Measurements from ENCODE around the gene CYB5B.
"Not testable (repeated sequence)": the region's sequence is repeated elsewhere in the genome, so short reads cannot be mapped to it uniquely, and the experiment has no call there.

Gene CYB5B

DNA sequence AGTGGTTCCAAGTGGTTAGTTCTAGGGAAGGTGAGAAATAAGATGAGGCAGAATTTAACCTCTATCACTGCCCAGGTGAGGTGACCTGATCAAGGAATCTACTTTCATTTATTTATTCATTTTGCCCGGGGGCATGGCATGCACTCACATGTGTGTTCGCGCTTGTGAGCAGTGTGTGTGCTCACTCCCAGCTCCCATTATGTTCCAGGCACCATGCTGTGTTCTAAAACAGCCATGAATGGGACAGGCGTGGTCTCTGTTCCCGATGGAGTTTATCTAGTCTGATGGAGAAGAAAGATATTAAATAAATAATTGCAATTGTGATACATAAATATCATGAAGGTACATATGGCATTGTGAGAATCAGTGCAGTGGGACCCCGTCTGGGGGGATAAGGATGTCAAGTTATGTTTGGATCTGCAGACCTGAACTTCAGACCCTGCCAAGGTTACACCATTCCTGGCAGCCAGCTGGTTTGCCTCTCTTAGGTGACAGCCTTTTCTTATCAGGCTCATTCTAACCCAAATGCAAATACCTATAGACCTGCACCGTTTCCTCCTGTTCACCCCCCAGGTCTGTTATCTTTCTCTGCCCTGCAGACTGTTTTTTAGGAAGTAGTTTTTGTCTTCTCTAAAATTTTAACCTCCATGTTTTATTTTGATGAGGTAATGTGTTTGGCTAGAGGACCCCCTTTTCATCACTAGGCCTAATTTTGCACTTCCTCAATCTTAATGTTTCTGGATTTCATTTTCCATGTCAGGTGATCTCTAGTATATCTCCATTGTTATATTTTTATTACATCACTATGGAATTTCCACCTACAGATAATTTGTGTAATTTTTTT, 11.8 kb downstream of the CYB5B start:
- DNase-seq (ENCODE audit: low read depth): no peak

DNA sequence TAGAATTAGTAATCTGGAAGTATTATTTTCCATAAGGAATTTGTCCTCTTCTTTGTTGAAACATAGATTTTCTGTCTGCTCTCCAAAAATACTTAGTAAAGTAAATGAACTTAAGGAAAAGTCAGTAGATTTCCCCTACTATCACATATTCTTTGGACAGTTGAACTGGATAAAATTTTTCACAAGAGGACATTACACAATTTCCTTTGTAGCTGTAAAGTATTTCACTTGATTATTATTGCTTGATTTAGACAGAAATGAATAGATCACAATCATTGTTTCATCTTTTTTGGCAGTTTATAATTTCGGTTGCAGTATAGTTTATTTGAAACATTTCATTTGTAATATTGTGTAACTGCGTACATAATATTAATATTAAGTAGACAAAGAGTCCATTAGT, 12.5 kb downstream of the CYB5B start:
- H3K4me3 ChIP-seq (ENCODE audit: low read depth, low read length): no peak overlapping the region
- no peak for DNase-seq (ENCODE audit: low read depth)
- TF ChIP-seq, protein P1, sequence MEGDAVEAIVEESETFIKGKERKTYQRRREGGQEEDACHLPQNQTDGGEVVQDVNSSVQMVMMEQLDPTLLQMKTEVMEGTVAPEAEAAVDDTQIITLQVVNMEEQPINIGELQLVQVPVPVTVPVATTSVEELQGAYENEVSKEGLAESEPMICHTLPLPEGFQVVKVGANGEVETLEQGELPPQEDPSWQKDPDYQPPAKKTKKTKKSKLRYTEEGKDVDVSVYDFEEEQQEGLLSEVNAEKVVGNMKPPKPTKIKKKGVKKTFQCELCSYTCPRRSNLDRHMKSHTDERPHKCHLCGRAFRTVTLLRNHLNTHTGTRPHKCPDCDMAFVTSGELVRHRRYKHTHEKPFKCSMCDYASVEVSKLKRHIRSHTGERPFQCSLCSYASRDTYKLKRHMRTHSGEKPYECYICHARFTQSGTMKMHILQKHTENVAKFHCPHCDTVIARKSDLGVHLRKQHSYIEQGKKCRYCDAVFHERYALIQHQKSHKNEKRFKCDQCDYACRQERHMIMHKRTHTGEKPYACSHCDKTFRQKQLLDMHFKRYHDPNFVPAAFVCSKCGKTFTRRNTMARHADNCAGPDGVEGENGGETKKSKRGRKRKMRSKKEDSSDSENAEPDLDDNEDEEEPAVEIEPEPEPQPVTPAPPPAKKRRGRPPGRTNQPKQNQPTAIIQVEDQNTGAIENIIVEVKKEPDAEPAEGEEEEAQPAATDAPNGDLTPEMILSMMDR (IDR thresholded peaks at IDR 0.05; ENCODE audit: low read depth, low read length, missing control alignments): no peak

More for the DNA sequence above, 11.8 kb downstream of the CYB5B start:
- TF ChIP-seq, protein P1 (IDR thresholded peaks at IDR 0.05; ENCODE audit: low read depth, low read length, missing control alignments): no peak
- H3K4me3 ChIP-seq (ENCODE audit: low read depth, low read length): no peak overlapping the region

DNA sequence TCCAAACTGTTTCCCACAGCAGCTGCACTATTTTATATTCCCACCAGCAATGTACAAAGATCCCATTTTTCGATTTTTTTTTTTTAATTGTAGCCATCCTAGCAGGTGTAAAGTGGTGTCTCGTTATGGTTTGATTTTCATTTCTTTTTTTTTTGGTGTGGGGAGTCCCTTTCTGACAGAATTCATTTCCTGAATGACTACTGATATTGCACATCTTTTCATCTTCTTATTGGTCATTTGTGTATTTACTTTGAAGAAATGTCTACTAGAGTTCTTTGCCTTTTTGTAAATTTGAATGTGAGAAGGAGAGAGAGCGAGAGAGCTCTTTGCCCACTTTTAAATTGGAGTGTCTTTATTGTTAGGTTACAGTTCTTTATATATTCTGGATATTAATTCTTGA, 14.0 kb downstream of the CYB5B start:
- DNase-seq (ENCODE audit: low read depth): no peak
- TF ChIP-seq, protein P1 (IDR thresholded peaks at IDR 0.05; ENCODE audit: low read depth, low read length, missing control alignments): no peak
- H3K4me3 ChIP-seq (ENCODE audit: low read depth, low read length): no peak overlapping the region

DNA sequence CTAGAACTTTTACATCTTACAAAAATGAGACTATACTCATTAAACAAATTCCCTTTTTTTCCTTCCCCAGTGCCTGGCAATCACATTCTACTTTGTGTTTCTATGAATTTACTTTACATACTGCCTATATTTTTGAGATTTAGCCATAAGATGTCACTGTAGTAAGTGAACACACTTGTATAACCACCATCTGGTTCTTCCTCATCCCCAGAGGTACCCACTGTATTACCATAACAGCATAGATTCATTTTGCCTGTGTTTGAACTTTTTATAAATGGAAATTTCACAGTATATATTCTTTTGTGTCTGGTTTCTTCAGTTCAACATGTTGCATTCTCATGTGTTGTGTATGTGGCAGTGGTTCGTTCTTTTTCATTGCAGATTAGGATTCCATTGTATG, 15.8 kb downstream of the CYB5B start:
- no peak for DNase-seq (ENCODE audit: low read depth)
- H3K4me3 ChIP-seq (ENCODE audit: low read depth, low read length): no peak overlapping the region
- TF ChIP-seq, protein P1 (IDR thresholded peaks at IDR 0.05; ENCODE audit: low read depth, low read length, missing control alignments): no peak

DNA sequence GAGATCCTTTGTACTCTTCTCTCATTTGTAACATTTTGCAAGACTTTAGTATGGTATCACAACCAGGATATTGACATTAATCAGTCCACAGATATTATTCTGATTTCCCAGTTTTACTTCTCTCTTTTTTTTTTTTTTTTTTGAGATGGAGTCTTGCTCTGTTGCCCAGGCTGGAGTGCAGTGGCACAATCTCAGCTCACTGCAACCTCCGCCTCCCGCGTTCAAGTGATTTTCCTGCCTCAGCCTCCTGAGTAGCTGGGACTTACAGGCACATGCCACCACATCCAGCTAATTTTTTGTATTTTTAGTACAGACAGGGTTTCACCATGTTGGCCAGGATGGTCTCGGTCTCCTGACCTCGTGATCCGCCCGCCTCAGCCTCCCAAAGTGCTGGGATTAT, 16.6 kb downstream of the CYB5B start:
- DNase-seq (ENCODE audit: low read depth); H3K4me3 ChIP-seq (ENCODE audit: low read depth, low read length): not testable (repeated sequence)

DNA sequence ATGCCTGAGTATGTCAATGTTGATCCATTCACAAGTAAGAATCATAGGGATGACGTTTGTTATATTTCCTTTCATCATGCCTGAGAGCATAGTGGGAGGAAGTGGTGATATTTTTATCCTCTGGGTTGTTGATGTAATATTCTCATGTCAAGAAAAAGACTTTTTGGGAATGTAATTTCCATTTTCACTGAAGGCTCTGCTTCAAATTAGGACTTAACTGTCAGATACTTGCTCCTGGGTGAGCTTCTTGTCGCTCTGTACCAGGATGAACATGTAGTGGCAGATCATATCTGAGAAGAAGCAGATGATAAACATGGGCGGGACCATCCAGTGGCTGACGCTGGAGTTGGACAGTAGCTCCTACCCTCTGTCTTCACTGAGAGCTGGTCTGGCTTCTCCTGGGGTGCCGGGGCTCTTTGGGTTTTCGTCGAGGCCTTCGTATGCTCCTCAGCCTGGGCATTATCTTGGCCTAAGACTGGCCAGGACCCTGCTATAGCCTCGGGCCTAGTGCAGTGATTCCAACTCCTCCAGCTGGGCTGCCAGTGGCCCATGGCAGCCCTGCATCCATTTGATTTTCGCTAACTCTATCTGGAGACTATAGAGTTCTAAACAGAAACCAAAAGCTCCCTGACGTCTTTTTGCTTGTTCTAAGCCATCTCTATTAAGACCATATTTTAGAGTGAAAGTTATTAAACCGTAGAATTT, 19.7 kb downstream of the CYB5B start:
- TF ChIP-seq, protein P1 (IDR thresholded peaks at IDR 0.05; ENCODE audit: low read depth, low read length, missing control alignments): no peak
- no peak for DNase-seq (ENCODE audit: low read depth)
- H3K4me3 ChIP-seq (ENCODE audit: low read depth, low read length): peak overlapping the region; percentile 10; the same call in 1 of the 2 replicates

DNA sequence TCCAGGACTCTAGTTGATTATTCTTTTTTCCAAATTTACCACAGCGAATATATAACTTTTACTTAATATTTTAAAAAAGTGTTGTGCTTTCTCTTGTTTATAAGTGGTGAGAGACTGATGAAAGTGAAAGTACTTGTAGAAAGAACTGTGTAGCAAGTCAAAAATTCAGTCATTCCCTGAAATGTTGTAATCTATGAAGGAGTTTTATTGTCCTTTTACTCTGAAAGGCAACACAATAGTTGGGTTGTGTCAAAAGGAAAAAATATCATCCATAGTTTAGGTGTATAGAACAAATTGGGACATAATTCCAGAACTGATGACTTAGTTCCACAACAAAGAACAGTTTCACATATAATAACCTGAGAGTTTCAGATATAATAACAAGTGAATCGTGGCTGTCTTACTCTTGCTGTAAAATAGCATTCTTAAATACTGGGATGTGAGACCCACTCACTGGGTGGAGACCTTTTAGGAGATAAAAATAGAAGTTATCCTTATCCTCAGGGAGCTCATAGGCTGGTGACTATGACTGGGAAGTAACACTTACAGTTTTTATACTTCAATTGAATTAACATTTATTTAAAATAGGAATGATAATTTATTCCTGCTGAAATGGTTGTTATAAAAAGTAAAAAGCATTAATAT, 20.6 kb downstream of the CYB5B start:
- TF ChIP-seq, protein P1 (IDR thresholded peaks at IDR 0.05; ENCODE audit: low read depth, low read length, missing control alignments): no peak
- no peak for DNase-seq (ENCODE audit: low read depth)
- H3K4me3 ChIP-seq (ENCODE audit: low read depth, low read length): no peak overlapping the region
